ENCODE results near the gene PITX2. TPM values are rescaled to one million over a fixed set of nuclear protein-coding genes. Genes with fewer than 3 reads are reported as not detected.

PITX2 gene
- total RNA-seq, 1 donor from 2014 or later = not detected

DNA sequence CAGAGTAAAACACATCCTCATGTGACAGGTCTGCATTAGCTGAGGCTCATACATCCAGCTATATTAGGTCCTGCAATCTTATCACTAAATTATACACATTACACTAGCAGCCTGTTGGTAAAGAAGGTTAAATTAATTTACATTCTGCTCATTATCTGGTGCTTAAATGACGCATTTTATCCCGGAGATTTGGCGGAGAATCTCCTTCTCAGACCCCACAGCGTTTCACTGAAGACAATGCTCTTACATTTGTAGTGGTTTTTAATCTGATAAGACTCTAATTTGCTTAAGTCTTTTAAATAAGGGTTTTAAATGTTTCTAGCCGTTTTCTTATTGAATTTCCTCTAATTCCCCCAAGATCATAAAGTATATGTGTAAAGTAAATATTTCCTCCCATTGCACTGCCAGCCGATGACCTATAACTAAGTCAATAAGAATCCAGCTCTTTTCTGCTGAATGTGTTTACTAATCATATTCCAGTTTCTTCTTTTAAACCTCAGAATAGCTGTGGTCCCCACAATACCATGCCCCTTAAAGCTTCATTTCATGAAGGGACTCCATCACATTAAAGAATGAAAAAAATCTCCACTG is 2.1 kb upstream of the PITX2 start:
- FAIRE-seq (no peak), DNase-seq (ENCODE audit: low spot score in 2 of 2) (no peak)

DNA sequence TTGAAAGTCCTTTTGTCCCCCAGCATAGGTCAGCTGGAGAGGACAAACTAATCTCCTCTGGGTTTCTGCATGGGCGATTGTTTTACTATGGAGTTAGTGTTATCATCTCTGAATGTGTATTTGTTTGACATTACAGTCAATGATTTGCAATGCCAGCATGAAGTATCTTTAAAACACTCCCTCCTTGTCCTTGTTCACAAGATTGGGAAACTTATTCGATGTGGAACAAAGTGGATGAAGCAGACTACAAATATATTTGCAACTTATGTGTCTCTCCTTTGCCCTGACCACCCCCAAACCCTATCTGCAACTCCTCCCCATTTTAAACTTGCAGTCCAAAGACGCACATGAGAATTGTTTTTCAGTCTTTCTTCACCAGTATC is 1.5 kb upstream of the PITX2 start:
- no peak for DNase-seq (ENCODE audit: low spot score in 2 of 2)
- FAIRE-seq = no peak

DNA sequence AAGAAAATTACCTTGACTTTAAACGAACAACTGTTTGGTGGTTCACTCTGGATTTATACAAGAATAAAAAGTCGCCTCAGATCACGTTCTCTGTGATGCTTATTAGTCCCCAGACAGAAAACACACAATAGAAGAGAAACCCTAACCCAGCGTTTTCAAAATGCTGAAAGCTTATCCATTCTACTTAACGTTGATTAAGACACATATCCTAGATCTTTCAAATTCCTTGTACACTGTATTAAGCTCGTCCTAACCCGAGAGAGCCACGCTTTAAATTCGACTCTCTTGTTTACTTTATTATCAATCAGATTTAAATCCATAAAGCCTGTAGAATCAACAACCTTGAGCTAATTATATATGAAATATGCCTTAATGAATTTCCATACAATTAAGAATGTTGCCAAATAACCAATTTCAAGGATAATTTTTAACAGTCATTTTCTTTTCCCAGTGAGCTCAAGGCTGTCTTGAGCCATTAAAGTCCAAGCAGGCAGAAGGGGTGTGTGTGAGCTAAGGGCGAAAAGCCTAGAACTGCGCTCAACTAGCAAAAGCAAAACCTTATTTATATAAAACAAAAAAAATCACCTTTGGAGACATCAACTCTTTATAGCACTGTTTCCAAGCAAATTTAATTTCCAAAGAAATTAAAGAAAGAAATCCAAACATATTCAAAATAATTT is 981 bp upstream of the PITX2 start:
- no peak for DNase-seq (ENCODE audit: low spot score in 2 of 2)
- FAIRE-seq = no peak

DNA sequence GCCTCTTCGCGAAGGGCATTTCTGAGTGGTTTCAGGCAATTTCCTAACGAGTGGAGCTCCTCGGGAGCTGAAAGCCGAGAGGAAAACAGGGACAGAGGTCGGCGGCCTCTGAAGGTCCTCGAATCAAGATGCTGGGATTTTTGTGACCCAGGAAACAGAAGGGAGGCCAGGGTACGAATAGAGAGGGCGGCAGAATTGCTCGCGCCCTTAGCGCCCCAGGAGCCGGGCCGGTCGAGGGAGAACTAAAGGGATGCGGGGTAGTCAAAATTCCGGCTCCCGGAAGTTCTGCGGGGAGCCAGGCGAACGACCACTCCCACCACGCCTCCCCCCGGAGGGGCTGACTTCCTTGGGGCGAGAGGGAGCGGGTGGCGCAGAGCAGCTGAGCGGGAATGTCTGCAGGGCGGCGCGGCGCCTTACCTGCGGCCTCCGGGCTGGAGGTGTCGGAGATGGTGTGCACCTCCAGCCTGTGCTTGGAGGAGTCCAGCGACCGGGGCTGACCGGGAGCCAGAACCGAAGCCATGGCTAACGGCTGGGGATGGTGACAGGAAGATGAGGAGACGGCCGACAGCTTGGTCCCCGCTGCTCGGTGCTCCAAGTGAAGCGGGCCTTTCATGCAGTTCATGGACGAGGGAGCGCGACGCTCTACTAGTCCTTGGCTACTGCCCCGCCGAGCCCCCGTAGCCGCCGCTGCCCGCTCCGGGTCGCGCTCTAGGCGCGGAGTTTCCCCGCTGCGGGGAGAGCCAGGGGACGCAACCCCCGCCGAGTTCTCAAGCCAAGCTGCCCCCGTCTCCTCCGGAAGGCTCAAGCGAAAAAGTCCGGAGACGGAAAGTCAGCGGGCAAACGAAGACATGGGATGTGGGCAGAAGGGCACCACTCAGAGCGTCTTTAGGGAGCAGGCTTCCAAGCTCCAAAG is 782 bp downstream of the PITX2 start:
- FAIRE-seq = no peak
- peak in 1 of 2 donors; percentile 40 for DNase-seq (ENCODE audit: low spot score in 2 of 2)

DNA sequence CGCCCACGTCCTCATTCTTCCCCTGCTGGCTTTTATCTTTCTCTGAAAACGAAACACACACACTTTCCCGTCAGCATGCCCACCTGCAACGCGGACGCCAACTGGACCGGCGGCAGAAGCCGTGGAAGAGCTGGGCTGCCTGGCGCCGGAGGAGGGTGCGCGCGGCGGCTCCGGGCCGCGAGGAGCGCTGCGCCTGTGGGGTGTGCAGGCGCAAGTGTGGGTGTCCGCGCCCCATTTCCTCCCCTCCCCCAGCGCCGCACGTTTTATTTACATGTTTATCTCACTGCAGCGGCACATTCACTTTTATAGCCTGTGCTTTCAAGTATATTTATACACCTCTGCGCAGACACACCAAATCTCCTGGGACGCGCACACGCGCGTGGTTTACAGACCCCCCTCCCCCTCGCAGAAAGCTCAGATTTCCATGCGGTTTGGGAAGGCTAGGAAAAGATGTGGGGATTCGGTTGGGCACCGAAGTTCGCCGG is 1.5 kb downstream of the PITX2 start:
- peak in 1 of 2 donors; percentile 27 for DNase-seq (ENCODE audit: low spot score in 2 of 2)
- no peak for FAIRE-seq

DNA sequence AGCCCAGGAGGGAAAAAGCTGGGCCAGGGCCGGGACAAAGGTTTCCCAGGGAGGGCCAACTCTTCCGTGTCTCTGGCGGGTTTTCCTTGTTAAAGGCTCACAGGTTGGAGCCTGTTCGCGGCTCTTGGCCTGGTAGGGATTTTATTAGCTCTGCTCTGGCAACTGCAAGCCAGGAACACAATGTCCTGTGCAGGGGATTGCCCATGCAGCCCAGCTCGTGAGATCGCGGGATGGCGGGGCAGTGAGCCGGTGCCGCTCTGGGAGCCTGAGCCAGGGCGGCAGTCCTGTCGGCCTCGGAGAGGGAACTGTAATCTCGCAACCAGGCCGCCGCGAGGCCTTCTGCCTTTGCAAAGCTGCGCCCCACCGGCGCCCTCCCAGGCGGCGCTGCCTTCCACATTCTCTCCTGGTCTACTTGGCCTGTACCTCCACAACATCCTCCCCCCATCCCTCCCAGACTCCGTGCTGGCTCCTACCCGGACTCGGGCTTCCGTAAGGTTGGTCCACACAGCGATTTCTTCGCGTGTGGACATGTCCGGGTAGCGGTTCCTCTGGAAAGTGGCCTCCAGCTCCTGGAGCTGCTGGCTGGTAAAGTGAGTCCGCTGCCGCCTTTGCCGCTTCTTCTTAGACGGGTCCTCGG is 2.1 kb downstream of the PITX2 start:
- no peak for FAIRE-seq
- peak in 1 of 2 donors; percentile 36 for DNase-seq (ENCODE audit: low spot score in 2 of 2)

DNA sequence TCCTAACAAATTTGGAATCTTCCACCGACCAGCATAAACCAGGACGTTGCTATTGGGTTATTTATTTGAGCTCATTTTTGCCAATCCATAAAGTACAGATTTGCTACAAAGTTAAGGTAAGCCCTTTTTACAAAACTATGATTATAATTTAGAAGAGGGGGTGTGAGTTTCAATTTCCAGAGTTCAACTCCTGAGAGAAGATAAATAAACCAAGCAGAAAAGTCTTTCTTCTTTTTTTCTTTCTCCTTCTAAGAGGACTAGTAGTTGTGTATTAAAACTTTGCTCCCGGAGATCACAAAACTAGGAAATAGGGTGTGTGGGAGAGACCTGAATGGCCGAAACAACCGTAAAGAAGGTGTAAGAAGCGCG is 2.6 kb downstream of the PITX2 start:
- DNase-seq (ENCODE audit: low spot score in 2 of 2) = peak in 1 of 2 donors; percentile 22
- FAIRE-seq = no peak

DNA sequence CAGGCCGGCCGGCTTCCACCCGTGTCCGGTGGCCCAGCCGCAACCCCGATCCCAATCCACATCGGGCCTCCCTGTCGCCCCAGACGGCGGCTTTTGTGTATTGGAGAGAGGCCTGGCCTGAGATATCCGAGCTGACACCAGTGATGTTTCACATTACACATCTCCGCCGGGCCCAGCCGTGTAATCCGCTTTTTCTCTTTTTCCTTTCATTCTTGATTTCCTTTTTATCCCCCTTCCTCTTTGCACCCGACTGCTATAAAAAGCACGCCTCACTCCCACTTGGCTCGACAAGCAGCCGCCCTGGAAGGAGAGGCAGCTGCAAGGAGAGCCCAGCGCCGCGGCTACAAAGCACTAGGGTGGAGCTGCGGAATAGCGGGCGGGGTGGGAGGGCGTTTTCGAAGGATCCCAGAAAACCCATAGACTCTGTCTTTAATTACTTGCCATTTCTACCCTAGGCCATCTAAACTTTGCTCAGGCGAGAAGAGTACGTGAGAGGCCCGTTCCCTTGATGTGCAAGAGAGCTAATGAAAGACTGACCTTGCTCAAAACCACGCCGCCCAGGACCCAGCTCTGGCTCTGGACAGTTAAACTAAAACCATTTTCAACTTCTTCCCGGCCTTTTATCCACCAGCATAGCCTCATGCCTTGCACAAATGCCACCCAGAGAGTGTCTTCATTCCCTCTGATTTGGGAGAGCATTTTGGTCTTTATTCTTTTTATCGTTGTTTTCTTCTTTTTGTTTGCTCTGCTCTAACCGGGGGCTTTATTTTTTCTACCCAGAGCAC is 3.2 kb downstream of the PITX2 start:
- FAIRE-seq (no peak), DNase-seq (ENCODE audit: low spot score in 2 of 2) (peak in 1 of 2 donors; percentile 34)

DNA sequence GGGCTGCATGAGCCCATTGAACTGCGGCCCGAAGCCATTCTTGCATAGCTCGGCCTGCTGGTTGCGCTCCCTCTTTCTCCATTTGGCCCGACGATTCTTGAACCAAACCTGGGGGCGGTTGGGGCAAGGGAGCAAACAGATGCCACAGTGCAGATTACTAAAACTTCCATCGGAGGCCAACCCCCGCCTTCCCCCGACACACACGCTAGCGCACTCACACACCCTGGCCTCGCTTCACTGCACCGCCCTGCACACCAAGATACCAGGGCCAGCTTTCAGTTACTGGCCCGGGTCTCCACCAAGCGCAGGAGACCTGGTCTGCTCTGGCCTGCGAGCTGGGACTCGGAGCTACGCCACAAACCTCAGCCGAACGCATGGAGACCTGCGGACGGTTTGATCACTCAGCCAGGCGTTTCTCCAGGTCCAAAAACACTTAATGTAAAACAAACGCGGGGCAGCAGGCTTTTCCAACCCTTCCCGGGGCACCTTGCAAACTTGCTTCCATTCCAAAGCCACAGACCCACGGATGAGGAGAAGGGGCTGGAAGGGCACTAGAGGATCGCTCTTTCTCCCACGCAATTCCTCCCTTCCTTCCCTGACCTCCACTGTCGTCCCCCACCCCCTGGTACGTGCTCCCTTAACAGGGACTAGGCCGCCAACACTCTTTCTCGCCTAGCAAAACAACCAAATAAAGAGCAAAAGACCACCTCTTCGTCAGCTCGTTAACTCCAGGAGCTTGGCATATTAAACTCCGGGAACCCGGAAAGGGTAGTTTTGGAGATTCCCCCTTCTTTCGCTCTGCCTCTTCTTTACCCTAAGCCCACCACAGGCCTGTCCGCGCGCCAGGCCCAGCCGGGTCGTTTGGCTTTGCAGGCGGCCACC is 4.1 kb downstream of the PITX2 start:
- no peak for FAIRE-seq
- DNase-seq (ENCODE audit: low spot score in 2 of 2) = peak in 1 of 2 donors; percentile 28

DNA sequence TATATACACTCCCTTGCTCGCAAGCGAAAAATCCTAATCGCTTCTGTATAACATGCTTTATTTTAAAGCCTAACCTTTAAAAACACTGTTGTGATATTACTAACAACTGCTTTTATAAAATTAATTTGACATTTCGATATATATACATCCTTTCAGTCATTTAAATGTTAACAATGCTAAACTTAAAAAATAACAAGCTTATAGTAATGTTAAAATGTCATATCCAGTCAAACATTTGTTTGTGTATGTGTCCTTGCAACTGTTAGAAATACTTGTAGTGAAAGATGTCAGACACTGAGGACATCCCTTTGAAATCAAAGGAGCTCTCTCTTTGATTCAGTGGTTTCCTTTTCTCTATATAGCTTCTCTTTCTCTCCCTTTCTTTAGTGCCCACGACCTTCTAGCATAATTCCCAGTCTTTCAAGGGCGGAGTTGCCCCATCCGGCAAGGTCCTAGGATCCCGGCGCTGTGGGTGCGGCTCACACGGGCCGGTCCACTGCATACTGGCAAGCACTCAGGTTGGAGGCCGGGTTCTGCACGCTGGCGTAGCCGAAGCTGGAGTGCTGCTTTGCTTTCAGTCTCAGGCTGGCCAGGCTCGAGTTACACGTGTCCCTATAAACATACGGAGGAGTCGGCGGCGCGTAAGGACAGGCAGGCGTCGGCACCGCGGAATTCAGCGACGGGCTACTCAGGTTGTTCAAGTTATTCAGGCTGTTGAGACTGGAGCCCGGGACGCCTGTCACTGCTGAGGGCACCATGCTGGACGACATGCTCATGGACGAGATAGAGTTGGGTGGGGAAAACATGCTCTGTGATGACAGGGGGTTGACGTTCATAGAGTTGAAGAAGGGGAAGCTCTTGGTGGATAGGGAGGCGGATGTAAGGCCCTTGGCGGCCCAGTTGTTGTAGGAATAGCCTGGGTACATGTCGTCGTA is 5.0 kb downstream of the PITX2 start:
- FAIRE-seq = no peak
- peak in 1 of 2 donors; percentile 39 for DNase-seq (ENCODE audit: low spot score in 2 of 2)

DNA sequence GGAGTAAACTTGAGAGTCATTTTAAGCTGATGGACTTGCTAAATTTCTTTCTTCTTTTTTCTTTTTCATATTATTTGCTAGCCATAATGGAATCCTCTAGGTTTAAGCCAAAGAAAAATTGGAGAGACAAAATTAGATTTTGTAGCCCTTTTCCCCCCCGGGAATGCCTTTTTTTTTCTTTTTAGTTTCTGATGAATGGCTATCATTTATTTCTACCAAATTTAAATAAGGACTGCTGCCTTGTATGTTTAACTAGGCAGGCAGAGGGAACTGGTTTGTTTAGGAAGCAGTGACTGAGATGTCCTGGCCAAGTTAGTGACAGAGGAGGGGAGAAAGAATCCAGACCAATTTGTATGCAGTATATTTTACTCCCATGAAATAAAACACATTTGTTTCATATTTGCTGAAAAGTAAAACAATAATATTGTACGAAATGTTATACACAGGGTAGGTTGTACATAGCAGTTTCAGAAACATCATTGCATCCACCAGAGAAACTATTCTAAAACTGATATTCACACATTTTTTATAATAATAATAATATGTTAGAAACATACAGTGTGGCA is 5.7 kb downstream of the PITX2 start:
- DNase-seq (ENCODE audit: low spot score in 2 of 2) (no peak), FAIRE-seq (no peak)

DNA sequence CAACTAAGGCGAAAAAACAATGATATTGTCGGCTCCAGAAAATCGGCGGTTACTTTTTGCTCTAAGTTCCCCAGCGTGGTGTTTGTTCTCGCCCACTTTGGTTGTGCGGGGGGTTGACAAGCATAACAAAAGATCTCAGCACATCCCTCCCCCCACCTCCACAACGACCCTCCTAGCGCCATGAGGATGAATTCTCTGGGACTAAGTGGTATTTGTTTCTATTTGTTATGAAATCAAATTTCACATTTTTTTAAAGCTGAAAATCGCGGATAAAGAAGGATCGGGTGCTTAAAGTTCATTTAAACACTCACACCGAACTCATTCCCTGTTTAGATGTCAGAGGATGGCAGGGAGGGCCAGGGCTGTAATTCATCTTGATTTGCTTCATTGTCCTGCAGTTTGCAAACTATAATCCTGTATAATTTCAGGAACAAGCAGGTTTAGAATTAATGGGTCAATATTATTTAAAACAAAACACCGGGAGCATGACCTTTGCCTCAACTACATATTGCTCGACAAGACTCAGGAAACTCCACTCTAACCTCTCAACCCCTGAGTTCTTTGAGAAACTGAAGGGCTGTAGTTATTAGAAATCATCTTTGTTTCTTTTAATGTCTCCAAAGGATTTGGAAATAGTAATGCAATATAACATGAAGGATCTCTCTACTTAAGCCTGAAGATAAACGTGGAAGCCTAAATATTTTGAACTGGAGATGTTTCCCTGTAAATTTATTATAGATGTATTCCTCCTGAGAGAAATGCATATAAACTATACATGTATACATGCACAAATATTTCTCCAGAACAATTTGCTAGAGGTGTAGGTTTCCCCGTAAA is 6.4 kb downstream of the PITX2 start:
- no peak for DNase-seq (ENCODE audit: low spot score in 2 of 2)
- FAIRE-seq = no peak

DNA sequence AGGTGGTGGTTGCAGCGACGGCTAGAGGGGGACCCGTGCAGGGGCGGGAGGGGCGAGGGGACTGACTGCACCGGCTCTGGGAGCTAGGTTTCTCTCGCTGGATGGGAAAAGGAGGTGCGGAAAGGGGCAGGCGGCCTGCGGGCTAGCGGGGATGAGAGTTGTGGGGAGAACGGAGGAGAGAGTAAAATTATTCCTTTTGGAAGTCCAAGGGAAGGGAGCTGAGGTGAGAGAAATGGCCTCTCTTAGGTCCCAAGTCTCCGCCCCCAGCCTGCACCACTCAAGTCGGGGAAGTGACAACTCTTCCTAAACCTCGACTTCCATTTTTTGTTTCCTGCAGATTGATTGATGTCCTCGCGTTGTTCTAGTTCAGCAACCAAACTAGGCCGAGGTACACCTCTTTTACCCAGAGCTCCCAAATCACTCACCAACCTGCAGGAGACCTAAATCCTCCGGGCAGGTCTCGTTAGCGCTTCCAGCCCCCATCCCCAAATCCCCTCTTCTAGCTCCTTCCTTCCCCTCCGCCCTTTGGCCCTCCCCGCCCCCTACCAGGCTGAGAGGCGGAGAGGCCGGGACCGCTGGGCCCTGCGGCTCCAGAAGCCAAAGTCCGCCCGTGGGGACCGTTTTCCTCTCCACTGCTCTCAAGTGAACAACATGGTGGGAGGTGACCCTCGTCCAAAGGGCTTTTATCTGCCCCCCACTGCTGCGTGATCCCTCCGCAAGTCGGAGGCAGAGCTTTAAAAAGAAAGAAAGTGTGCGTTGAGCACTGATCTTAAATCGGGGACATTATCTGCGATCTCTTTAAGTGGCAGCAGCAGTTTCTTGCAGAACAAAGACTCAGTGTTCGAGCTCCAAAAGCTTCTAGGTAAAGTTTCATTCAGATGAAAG is 7.3 kb downstream of the PITX2 start:
- DNase-seq (ENCODE audit: low spot score in 2 of 2) = no peak
- FAIRE-seq = no peak

DNA sequence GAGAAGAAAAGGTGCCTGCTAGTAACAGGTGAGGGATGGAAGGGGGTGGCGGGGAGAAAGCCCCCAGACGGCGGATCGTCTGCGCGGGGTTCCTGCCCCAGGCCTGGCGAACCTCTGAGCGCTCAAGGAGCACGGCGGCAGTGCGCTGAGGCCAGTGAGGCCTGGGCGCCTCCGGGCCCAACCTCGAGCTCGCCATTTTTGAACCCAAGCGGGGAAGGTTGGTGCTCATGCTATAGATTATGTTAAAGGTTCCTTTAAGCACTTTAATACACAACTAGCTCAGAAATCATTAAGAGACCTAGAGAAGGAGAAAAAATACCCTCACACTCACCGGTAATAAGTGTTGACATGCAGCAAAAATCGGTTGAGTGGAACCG is 7.9 kb downstream of the PITX2 start:
- FAIRE-seq = no peak
- no peak for DNase-seq (ENCODE audit: low spot score in 2 of 2)

DNA sequence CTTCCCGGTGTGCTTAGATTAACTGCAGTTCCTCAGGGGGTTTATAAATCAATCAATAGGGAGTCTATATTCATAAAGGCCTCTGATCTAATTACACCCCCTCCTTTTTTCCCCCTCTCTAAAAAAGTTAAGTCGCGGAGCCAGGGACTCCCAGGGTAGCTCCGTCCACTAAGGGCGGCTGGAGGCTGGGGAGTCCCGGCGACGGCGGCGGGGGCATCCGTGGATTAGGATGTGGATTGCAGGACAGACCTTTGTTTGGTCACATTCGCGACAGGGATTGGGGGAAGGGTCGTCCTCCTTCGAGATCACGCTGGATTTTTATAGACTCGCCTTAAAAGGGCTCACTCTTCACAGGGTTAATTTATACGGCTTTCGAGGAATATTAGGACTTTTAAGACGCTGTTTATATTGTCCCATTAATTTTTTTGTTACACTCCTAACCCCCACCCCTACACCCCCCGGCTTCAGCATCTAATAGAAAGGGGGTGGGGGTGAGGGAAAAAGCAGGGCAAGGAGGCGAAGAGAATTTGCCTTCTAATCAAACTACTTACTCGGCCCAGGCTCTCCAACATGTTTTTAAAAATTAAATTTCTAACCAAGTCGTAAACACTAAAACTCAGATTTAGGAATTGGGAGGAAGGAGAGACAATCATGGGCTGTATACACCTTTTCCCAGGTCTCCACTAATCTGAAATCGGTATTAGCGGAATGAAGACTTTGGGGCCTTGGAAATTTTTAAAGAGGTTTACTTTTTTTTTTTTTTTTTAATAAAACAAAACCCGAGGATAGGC is 8.5 kb downstream of the PITX2 start:
- FAIRE-seq (no peak), DNase-seq (ENCODE audit: low spot score in 2 of 2) (no peak)

Measured in frontal cortex (tissue), 4 donors.